ENCODE data around the gene KCTD16. TPM values are rescaled to one million over a fixed set of nuclear protein-coding genes. Genes with fewer than 3 reads are reported as not detected.

Gene KCTD16
- total and polyA plus RNA-seq, 2 donors from 2014 or later = 0.24 to 2.5 TPM

- Histone ChIP-seq H3K9ac (ENCODE audit: low read length in 3 of 3) (no peak overlapping the region), H3K27me3 (ENCODE audit: control insufficient read depth, insufficient read depth, low read length) (no peaks in the 10 kb centered on the region), H3K9me3 (ENCODE audit: control insufficient read depth in 2 of 3, insufficient read depth in 1 of 3, low read length in 3 of 3) (no peaks in the 10 kb centered on the region), H3K4me1 (ENCODE audit: control insufficient read depth in 2 of 3, insufficient read depth in 2 of 3, low read depth in 1 of 3, low read length in 3 of 3) (no peaks in the 10 kb centered on the region), H3K36me3 (ENCODE audit: control insufficient read depth in 2 of 3, insufficient read depth in 3 of 3, low read length in 3 of 3) (no peaks in the 10 kb centered on the region), H3K4me3 (ENCODE audit: low read length in 3 of 3) (no peak overlapping the region), H3K27ac (ENCODE audit: low read depth in 2 of 2, low read length in 2 of 2) (no peak overlapping the region)
- intact Hi-C loops (cut with DNase I) = no loop called here
- TF ChIP-seq, protein P1, sequence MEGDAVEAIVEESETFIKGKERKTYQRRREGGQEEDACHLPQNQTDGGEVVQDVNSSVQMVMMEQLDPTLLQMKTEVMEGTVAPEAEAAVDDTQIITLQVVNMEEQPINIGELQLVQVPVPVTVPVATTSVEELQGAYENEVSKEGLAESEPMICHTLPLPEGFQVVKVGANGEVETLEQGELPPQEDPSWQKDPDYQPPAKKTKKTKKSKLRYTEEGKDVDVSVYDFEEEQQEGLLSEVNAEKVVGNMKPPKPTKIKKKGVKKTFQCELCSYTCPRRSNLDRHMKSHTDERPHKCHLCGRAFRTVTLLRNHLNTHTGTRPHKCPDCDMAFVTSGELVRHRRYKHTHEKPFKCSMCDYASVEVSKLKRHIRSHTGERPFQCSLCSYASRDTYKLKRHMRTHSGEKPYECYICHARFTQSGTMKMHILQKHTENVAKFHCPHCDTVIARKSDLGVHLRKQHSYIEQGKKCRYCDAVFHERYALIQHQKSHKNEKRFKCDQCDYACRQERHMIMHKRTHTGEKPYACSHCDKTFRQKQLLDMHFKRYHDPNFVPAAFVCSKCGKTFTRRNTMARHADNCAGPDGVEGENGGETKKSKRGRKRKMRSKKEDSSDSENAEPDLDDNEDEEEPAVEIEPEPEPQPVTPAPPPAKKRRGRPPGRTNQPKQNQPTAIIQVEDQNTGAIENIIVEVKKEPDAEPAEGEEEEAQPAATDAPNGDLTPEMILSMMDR (IDR thresholded peaks at IDR 0.05; ENCODE audit: borderline replicate concordance, extremely low read depth, insufficient read depth) = no peak
- no peak for DNase-seq
- no peak for FAIRE-seq
These were observed 48.0 kb upstream of the KCTD16 start for GRCh38 chr5:144122641-144123040.

DNA sequence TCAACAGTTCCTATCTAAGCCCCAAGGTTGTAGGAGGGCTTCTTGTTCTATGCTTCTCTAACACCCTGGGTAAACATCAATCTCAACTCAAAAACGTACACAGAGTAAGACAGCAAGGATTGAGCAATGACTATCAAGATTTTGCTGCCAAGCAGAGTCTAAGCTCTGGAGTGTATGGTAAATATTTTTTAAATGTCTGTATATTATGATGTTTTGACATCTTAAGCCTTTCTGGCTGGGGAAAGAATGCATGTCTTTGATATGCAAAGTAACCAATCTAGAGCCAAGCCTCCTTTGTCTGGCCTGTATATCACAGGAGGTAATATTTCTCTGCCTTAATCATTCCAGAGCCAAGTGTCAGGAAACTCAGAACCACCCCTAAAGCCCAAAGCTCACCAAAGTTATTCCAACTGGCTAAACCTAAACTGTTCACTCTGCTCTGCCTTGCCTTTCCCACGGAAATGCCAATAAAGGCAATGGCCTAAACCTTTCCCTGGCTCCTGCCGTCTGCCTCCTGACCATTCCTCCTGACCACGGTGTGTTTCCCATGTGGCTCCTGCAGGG, 45.4 kb upstream of the KCTD16 start:
- intact Hi-C loops (cut with DNase I) = no loop called here
- TF ChIP-seq, protein P1 (IDR thresholded peaks at IDR 0.05; ENCODE audit: borderline replicate concordance, extremely low read depth, insufficient read depth) = no peak
- DNase-seq (no peak), FAIRE-seq (no peak)
- Histone ChIP-seq H3K9ac (ENCODE audit: low read length in 3 of 3) (no peak overlapping the region), H3K4me1 (ENCODE audit: control insufficient read depth in 2 of 3, insufficient read depth in 2 of 3, low read depth in 1 of 3, low read length in 3 of 3) (no peaks in the 10 kb centered on the region), H3K4me3 (ENCODE audit: low read length in 3 of 3) (no peak overlapping the region), H3K27me3 (ENCODE audit: control insufficient read depth, insufficient read depth, low read length) (no peaks in the 10 kb centered on the region), H3K9me3 (ENCODE audit: control insufficient read depth in 2 of 3, insufficient read depth in 1 of 3, low read length in 3 of 3) (no peaks in the 10 kb centered on the region), H3K36me3 (ENCODE audit: control insufficient read depth in 2 of 3, insufficient read depth in 3 of 3, low read length in 3 of 3) (no peaks in the 10 kb centered on the region), H3K27ac (ENCODE audit: low read depth in 2 of 2, low read length in 2 of 2) (no peak overlapping the region)

DNA sequence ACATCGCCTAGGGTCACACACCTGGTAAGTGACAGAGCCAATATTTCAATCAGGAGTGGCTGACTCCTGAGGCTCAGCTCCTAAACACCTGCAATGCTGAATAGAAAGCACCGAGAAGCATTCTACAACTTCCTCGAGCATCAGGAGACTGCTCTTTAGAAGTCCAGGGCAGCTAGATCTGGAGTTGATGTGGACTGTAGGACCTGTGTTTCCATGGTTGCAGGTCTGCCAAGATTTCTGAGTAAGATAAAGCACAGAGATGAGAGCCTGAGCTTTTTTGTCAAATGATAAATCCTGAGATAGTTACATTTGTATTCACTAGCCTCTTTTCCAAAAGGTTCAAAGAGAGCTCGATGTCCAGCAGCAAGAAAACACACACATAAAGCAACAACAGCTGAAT, 44.0 kb upstream of the KCTD16 start:
- TF ChIP-seq, protein P1 (IDR thresholded peaks at IDR 0.05; ENCODE audit: borderline replicate concordance, extremely low read depth, insufficient read depth) = no peak
- H3K4me3 ChIP-seq (ENCODE audit: low read length in 3 of 3) = no peak overlapping the region
- H3K9me3 ChIP-seq (ENCODE audit: control insufficient read depth in 2 of 3, insufficient read depth in 1 of 3, low read length in 3 of 3) = no peaks in the 10 kb centered on the region
- FAIRE-seq (no peak), DNase-seq (no peak)
- no peaks in the 10 kb centered on the region for H3K4me1 ChIP-seq (ENCODE audit: control insufficient read depth in 2 of 3, insufficient read depth in 2 of 3, low read depth in 1 of 3, low read length in 3 of 3)
- no peaks in the 10 kb centered on the region for H3K36me3 ChIP-seq (ENCODE audit: control insufficient read depth in 2 of 3, insufficient read depth in 3 of 3, low read length in 3 of 3)
- intact Hi-C loops (cut with DNase I) = no loop called here
- no peak overlapping the region for H3K9ac ChIP-seq (ENCODE audit: low read length in 3 of 3)
- H3K27me3 ChIP-seq (ENCODE audit: control insufficient read depth, insufficient read depth, low read length) = no peaks in the 10 kb centered on the region
- no peak overlapping the region for H3K27ac ChIP-seq (ENCODE audit: low read depth in 2 of 2, low read length in 2 of 2)

GRCh38 chr5:144128844-144129243, 41.8 kb upstream of the KCTD16 start:
- DNase-seq (no peak), FAIRE-seq (no peak)
- Histone ChIP-seq H3K4me1 (ENCODE audit: control insufficient read depth in 2 of 3, insufficient read depth in 2 of 3, low read depth in 1 of 3, low read length in 3 of 3) (no peaks in the 10 kb centered on the region), H3K27me3 (ENCODE audit: control insufficient read depth, insufficient read depth, low read length) (no peaks in the 10 kb centered on the region), H3K9me3 (ENCODE audit: control insufficient read depth in 2 of 3, insufficient read depth in 1 of 3, low read length in 3 of 3) (no peaks in the 10 kb centered on the region), H3K27ac (ENCODE audit: low read depth in 2 of 2, low read length in 2 of 2) (no peak overlapping the region), H3K4me3 (ENCODE audit: low read length in 3 of 3) (no peak overlapping the region), H3K9ac (ENCODE audit: low read length in 3 of 3) (no peak overlapping the region), H3K36me3 (ENCODE audit: control insufficient read depth in 2 of 3, insufficient read depth in 3 of 3, low read length in 3 of 3) (no peaks in the 10 kb centered on the region)
- TF ChIP-seq, protein P1 (IDR thresholded peaks at IDR 0.05; ENCODE audit: borderline replicate concordance, extremely low read depth, insufficient read depth) = no peak
- intact Hi-C loops (cut with DNase I) = no loop called here
